Breast epithelium (tissue), 3 donors: Measurements from ENCODE around the gene MAST4.

ENCODE experiments used
- POLR2A ChIP-seq: fragments of 450-650 bp; IDR thresholded peaks from one replicate; pipeline ENCODE4 v1.6.1; 2016; ENCODE audit warnings: antibody characterized with exemption, mild to moderate bottlenecking, moderate library complexity
- POLR2AphosphoS5 ChIP-seq, 3 donors: sonication (generic); formaldehyde crosslinking; IDR thresholded peaks; one replicate each; pipeline ENCODE4 v1.6.1; 2017; ENCODE audit warnings: antibody characterized with exemption in 3 of 3
- TF ChIP-seq, protein P1 (sequence below), 3 donors: fragments of 450-650 bp; IDR thresholded peaks; one replicate each; pipeline ENCODE4 v1.5.1; 2016 to 2017; ENCODE audit warnings: antibody characterized with exemption in 3 of 3, mild to moderate bottlenecking in 3 of 3, moderate library complexity in 3 of 3

- TF ChIP-seq, protein P1, sequence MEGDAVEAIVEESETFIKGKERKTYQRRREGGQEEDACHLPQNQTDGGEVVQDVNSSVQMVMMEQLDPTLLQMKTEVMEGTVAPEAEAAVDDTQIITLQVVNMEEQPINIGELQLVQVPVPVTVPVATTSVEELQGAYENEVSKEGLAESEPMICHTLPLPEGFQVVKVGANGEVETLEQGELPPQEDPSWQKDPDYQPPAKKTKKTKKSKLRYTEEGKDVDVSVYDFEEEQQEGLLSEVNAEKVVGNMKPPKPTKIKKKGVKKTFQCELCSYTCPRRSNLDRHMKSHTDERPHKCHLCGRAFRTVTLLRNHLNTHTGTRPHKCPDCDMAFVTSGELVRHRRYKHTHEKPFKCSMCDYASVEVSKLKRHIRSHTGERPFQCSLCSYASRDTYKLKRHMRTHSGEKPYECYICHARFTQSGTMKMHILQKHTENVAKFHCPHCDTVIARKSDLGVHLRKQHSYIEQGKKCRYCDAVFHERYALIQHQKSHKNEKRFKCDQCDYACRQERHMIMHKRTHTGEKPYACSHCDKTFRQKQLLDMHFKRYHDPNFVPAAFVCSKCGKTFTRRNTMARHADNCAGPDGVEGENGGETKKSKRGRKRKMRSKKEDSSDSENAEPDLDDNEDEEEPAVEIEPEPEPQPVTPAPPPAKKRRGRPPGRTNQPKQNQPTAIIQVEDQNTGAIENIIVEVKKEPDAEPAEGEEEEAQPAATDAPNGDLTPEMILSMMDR (IDR thresholded peaks at IDR 0.05): no peak
- TF ChIP-seq POLR2AphosphoS5 (IDR thresholded peaks at IDR 0.05) (no peak), POLR2A (no peak)
Measured at GRCh38 chr5:67163231-67163756, 567.1 kb downstream of the MAST4 start.
